K562 (cell line): Measurements from ENCODE around the gene TBC1D17. TPM values are rescaled to one million over a fixed set of nuclear protein-coding genes. Genes with fewer than 3 reads are reported as not detected.

Experiments used
- ATF6 ChIP-seq: sonication (generic); formaldehyde crosslinking; IDR thresholded peaks from 2 replicates; pipeline ENCODE4 v1.4.0; 2020; ENCODE audit warnings: mild to moderate bottlenecking, missing genetic modification reagents
- BCLAF1 ChIP-seq, 2 experiments: fragments of 450-650 bp in 1 of 2; IDR thresholded peaks; 2 replicates each; pipeline ENCODE4 v1.6.1; 2011 to 2017; ENCODE audit warnings: low read depth in 2 of 2, antibody characterized with exemption in 1 of 2, borderline replicate concordance in 1 of 2, low read length in 1 of 2, mild to moderate bottlenecking in 1 of 2, mixed read lengths in 1 of 2; ENCODE audit not compliant: control insufficient read depth in 1 of 2
- BRCA1 ChIP-seq, 2 experiments: fragments of 450-650 bp in 1 of 2; sonication (generic) in 1 of 2; formaldehyde crosslinking in 1 of 2; IDR thresholded peaks; 2 replicates each; pipeline versions ENCODE4 v1.5.0 to v1.6.1; 2017 to 2020; ENCODE audit warnings: mild to moderate bottlenecking in 1 of 2, missing genetic modification reagents in 1 of 2
- HNRNPUL1 ChIP-seq: fragments of 200-400 bp; formaldehyde crosslinking; IDR thresholded peaks from 2 replicates; pipeline ENCODE4 v1.6.1; 2017; ENCODE audit warnings: low read length
- KAT7 ChIP-seq: sonication (generic); formaldehyde crosslinking; IDR thresholded peaks from 2 replicates; pipeline ENCODE4 v1.8.0; 2022; ENCODE audit warnings: missing genetic modification reagents, mild to moderate bottlenecking, borderline replicate concordance
- MTA1 ChIP-seq: fragments of 450-650 bp; IDR thresholded peaks from 2 replicates; pipeline ENCODE4 v1.6.1; 2017; ENCODE audit warnings: borderline replicate concordance
- PBX2 ChIP-seq, 2 experiments: IDR thresholded peaks in 1 of 2; conservative IDR thresholded peaks in 1 of 2; 2 replicates each; pipeline ENCODE4 v1.6.1; 2016; ENCODE audit warnings: low read depth in 2 of 2, mild to moderate bottlenecking in 1 of 2, missing compliant biosample characterization in 1 of 2, missing genetic modification characterization in 1 of 2, moderate library complexity in 1 of 2
- POLR2AphosphoS2 ChIP-seq: IDR thresholded peaks from 2 replicates; pipeline ENCODE4 v1.6.1; 2012; ENCODE audit warnings: low read length, improper control_type of control experiment
- SMAD3 ChIP-seq: fragments of 450-650 bp; formaldehyde crosslinking; conservative IDR thresholded peaks from 2 replicates; pipeline ENCODE4 v1.4.0; 2020; ENCODE audit warnings: mild to moderate bottlenecking
- SNRNP70 ChIP-seq: fragments of 200-400 bp; formaldehyde crosslinking; optimal IDR thresholded peaks from 2 replicates; pipeline ENCODE3; 2017; ENCODE audit warnings: low read depth, low read length
- SRSF3 ChIP-seq: fragments of 200-400 bp; formaldehyde crosslinking; IDR thresholded peaks from 2 replicates; pipeline ENCODE4 v1.6.1; 2016; ENCODE audit warnings: mild to moderate bottlenecking, low read length, moderate library complexity; ENCODE audit not compliant: insufficient read depth
- ZNF140 ChIP-seq: fragments of 250-450 bp; sonication (Bioruptor Pico); IDR thresholded peaks from 2 replicates; pipeline ENCODE4 v1.8.0; 2021; ENCODE audit warnings: moderate library complexity, mild to moderate bottlenecking, inconsistent platforms
- ZNF146 ChIP-seq: IDR thresholded peaks from one replicate; pipeline ENCODE4 v1.6.1; 2018; ENCODE audit warnings: missing compliant biosample characterization; ENCODE audit not compliant: unreplicated experiment
- ZNF518B ChIP-seq: fragments of 250-450 bp; sonication (Bioruptor Pico); IDR thresholded peaks from 2 replicates; pipeline ENCODE4 v1.5.0; 2021; ENCODE audit warnings: mild to moderate bottlenecking, moderate library complexity
- ZNF785 ChIP-seq: fragments of 250-450 bp; sonication (Bioruptor Pico); IDR thresholded peaks from 2 replicates; pipeline ENCODE4 v1.4.0; 2020; ENCODE audit warnings: mild to moderate bottlenecking
- polyA plus RNA-seq, 8 experiments: library from polyadenylated mRNA; depleted of rRNA in 4 of 8; stranded (reverse) in 5 of 8; unstranded in 3 of 8; fragments of >200 nt; fragmentation: Nextera tagmentation in 2 of 8; fragmentation: Illumina TruSeq in 1 of 8; extraction: Ambion mirVana in 2 of 8; extraction: Trizol in 1 of 8; gene quantifications; 2 replicates each; pipeline versions ENCODE4 v1.2.1 to v1.2.3, GENCODE V29; 2011 to 2014; ENCODE audit warnings: inconsistent platforms in 1 of 8, missing spikeins in 1 of 8
- total RNA-seq, 7 experiments: library from RNA; depleted of rRNA in 6 of 7; stranded (reverse); fragments of >200 nt in 6 of 7; fragmentation: Illumina TruSeq in 2 of 7; extraction: Trizol in 2 of 7; gene quantifications; 2 replicates each; pipeline versions ENCODE4 v1.2.1 to v1.2.3, GENCODE V29; 2011 to 2021; ENCODE audit warnings: low replicate concordance in 1 of 7

Gene TBC1D17
- total and polyA plus RNA-seq, 9 of the 15 experiments (the other 6 are each of a cell fraction or from before 2014, with no cell fraction given): 0.42 to 16.0 (median 3.8) TPM

DNA sequence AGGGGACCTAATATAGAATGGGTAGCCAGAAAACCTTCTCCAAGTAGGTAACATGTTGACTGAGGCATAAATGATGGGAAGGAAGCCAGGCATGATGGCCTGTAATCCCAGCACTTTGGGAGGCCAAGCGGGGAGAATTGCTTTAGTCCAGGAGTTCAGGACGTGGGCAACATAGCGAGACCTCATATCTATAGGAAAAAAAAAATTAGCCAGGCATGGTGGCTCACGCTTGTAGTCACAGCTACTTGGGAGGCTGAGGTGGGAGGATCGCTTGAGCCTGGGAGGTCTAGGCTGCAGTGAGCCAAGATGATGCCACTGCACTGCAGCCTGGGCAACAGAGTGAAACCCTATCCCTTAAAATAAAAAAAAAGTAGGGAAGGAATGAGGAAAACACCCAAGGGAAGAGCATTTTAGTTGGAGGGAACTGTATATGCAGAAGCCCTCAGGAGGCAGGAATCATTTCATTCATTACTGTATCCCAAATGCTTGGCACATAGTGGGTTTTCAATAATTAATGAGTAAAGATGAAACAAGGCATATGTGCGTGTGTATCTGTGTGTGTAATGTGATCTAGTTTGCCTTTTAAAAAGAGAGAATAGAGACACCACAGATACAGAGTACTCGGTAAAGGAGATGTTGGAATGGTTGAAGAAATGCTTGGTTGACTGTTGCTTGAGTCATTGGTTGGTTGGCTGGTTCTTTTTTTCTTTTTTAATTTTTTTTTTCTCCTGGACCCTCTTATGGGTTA, 54.0 kb downstream of the TBC1D17 start (continued):
- TF ChIP-seq PBX2 (CRISPR knock-in tag; IDR thresholded peaks at IDR 0.05; ENCODE audit: low read depth) (no peak), PBX2 (tag; conservative IDR thresholded peaks at IDR 0.05; ENCODE audit: low read depth) (no peak), KAT7 (no peak), POLR2AphosphoS2 (peak; percentile 86; the same call in 1 of the 2 replicates), BCLAF1 (IDR thresholded peaks at IDR 0.05; ENCODE audit: borderline replicate concordance in 1 of 2, control insufficient read depth in 1 of 2, low read depth in 2 of 2, low read length in 1 of 2) (no peak), SRSF3 (no peak), BRCA1 (IDR thresholded peaks at IDR 0.05) (no peak), BRCA1 (CRISPR knock-in tag; IDR thresholded peaks at IDR 0.05) (no peak), SNRNP70 (no peak), ZNF140 (no peak), MTA1 (no peak), SMAD3 (CRISPR knock-in tag) (no peak; the same call in none of the 2 replicates), ZNF146 (CRISPR knock-in tag) (no peak), ZNF785 (CRISPR knock-in tag) (no peak), ZNF518B (CRISPR knock-in tag) (no peak), ATF6 (CRISPR knock-in tag) (no peak), HNRNPUL1 (no peak)
